Endothelial cell of umbilical vein (primary cell): ENCODE measurements around the gene ACADSB. TPM values are rescaled to one million over a fixed set of nuclear protein-coding genes. Genes with fewer than 3 reads are reported as not detected.

Source experiments
- BruUV-seq: library from RNA; stranded (reverse); fragments of 400-500 nt; replicated peaks from 2 replicates; lab custom pipeline; 2021; lab: Mats Ljungman, UMichigan
- CTCF ChIA-PET: fragments of 300-600, 350-600 bp; sonication (Branson Sonifier 250); formaldehyde crosslinking; loops from one replicate; lab custom pipeline; 2021; ENCODE audit warnings: antibody characterized with exemption, inconsistent platforms; lab: Charles Lee
- POLR2A ChIA-PET: fragments of 300-600, 350-600 bp; sonication (Branson Sonifier 250); formaldehyde crosslinking; loops from one replicate; lab custom pipeline; 2021; ENCODE audit warnings: antibody characterized with exemption, inconsistent platforms; lab: Charles Lee
- DNase-seq: peaks from one replicate; pipeline ENCODE4 v3.0.0-alpha.2; 2011; ENCODE audit warnings: low read depth, low spot score
- FAIRE-seq: peaks from 2 replicates; lab custom pipeline; 2011; peaks lifted over from hg19 to GRCh38; lab: Jason Lieb, UNC
- H2AFZ ChIP-seq: 2 replicates; pipeline ENCODE4 v1.6.0; 2012; ENCODE audit warnings: low read depth, low read length, control low read depth, inconsistent platforms
- H3K27ac ChIP-seq: 2 replicates; pipeline ENCODE4 v1.5.1; 2011; ENCODE audit warnings: low read depth, mild to moderate bottlenecking, control low read depth, low read length, moderate library complexity; ENCODE audit not compliant: insufficient read depth
- H3K27me3 ChIP-seq, 2 experiments: 2 replicates each; pipeline versions ENCODE4 v1.6.0 to v1.6.1; 2011; ENCODE audit warnings: low read length in 2 of 2, mixed read lengths in 1 of 2; ENCODE audit not compliant: control insufficient read depth in 2 of 2, insufficient read depth in 2 of 2
- H3K36me3 ChIP-seq, 2 experiments: 2 replicates in 1 of 2; 3 replicates in 1 of 2; pipeline ENCODE4 v1.5.1; 2011; ENCODE audit warnings: low read length in 2 of 2, mild to moderate bottlenecking in 1 of 2, moderate library complexity in 1 of 2; ENCODE audit not compliant: control insufficient read depth in 2 of 2, insufficient read depth in 2 of 2; ENCODE audit errors: extremely low read depth in 1 of 2
- H3K4me1 ChIP-seq: 3 replicates; pipeline ENCODE4 v1.5.1; 2011; ENCODE audit warnings: mild to moderate bottlenecking, low read length; ENCODE audit not compliant: control insufficient read depth, insufficient read depth; ENCODE audit errors: extremely low read depth
- H3K4me2 ChIP-seq: 2 replicates; pipeline ENCODE4 v1.6.1; 2011; ENCODE audit warnings: low read length, control low read depth, mixed read lengths; ENCODE audit not compliant: insufficient read depth
- H3K4me3 ChIP-seq, 3 experiments: fragments of 200-600 bp in 1 of 3; sonication (generic), shearing (Covaris generic) in 1 of 3; replicated peaks in 1 of 3; 2 replicates each; pipeline ENCODE4 v1.5.1; 2011 to 2016; ENCODE audit warnings: control low read depth in 3 of 3, low read length in 3 of 3, mild to moderate bottlenecking in 2 of 3, inconsistent platforms in 1 of 3, low read depth in 1 of 3, moderate library complexity in 1 of 3; ENCODE audit not compliant: insufficient read depth in 1 of 3
- H3K79me2 ChIP-seq: 2 replicates; pipeline ENCODE4 v1.6.0; 2012; ENCODE audit warnings: low read length, inconsistent platforms; ENCODE audit not compliant: control insufficient read depth, insufficient read depth
- H3K9ac ChIP-seq: replicated peaks from 2 replicates; pipeline ENCODE3; 2011; ENCODE audit warnings: low read length, control low read depth; ENCODE audit not compliant: insufficient read depth; ENCODE audit errors: extremely low read depth
- H3K9me1 ChIP-seq: replicated peaks from 3 replicates; pipeline ENCODE4 v1.6.0; 2011; ENCODE audit warnings: mild to moderate bottlenecking, low read length; ENCODE audit not compliant: control insufficient read depth, insufficient read depth; ENCODE audit errors: extremely low read depth
- H3K9me3 ChIP-seq: replicated peaks from 2 replicates; pipeline ENCODE4 v1.5.1; 2012; ENCODE audit warnings: low read length, inconsistent platforms; ENCODE audit not compliant: control insufficient read depth, insufficient read depth
- H4K20me1 ChIP-seq: replicated peaks from 2 replicates; pipeline ENCODE3; 2011; ENCODE audit warnings: mild to moderate bottlenecking, low read length; ENCODE audit not compliant: control insufficient read depth, insufficient read depth; ENCODE audit errors: extremely low read depth
- EZH2 ChIP-seq: IDR thresholded peaks from 2 replicates; pipeline ENCODE4 v1.6.1; 2012; ENCODE audit warnings: borderline replicate concordance, low read depth, mild to moderate bottlenecking, moderate library complexity, low read length, inconsistent platforms; ENCODE audit not compliant: severe bottlenecking
- GATA2 ChIP-seq: IDR thresholded peaks from 2 replicates; pipeline ENCODE4 v1.7.0; 2011; ENCODE audit warnings: low read depth, mild to moderate bottlenecking, moderate library complexity, mixed read lengths, low read length; ENCODE audit not compliant: insufficient read length, insufficient read depth
- JUN ChIP-seq: IDR thresholded peaks from 2 replicates; pipeline ENCODE4 v1.6.1; 2011; ENCODE audit warnings: borderline replicate concordance, low read depth; ENCODE audit not compliant: insufficient read length, insufficient read depth
- MAX ChIP-seq: IDR thresholded peaks from 2 replicates; pipeline ENCODE4 v1.6.1; 2011; ENCODE audit not compliant: insufficient read depth, insufficient read length
- MYC ChIP-seq: IDR thresholded peaks from one replicate; pipeline ENCODE4 v1.6.1; 2011; ENCODE audit warnings: mild to moderate bottlenecking, low read depth, low read length
- dilution Hi-C: fragments of 300-500 bp; cut with MboI; formaldehyde crosslinking; loops from one replicate; pipeline ENCODE4 v1.15.0; 2019; ENCODE audit warnings: low sequenced_read_pairs; ENCODE audit not compliant: extremely low pct_ligation_motif_present
- intact Hi-C: fragments of 100-400 bp; cut with micrococcal nuclease; formaldehyde crosslinking; loops from one replicate; pipeline ENCODE4 v1.10.0; 2022
- polyA plus RNA-seq, 4 experiments: library from polyadenylated mRNA; depleted of rRNA in 3 of 4; stranded (reverse) in 3 of 4; unstranded in 1 of 4; fragments of >200 nt; gene quantifications; 2 replicates each; pipeline versions ENCODE4 v1.2.1 to v1.2.3, GENCODE V29; 2011 to 2012; ENCODE audit warnings: missing spikeins in 1 of 4
- total RNA-seq: library from RNA; stranded (reverse); gene quantifications from 2 replicates; pipeline ENCODE4 v1.2.3, GENCODE V29; 2021

Gene ACADSB
- total and polyA plus RNA-seq, 2 donors (not counting 3 experiments of a cell fraction or from before 2014, with no cell fraction given), result 3.1 to 15.2 TPM

GRCh38 chr10:123024540-123024939, 15.7 kb downstream of the ACADSB start:
- no peak overlapping the region for H3K27ac ChIP-seq
- no peak for FAIRE-seq
- H3K79me2 ChIP-seq, result no peaks in the 10 kb centered on the region
- H3K4me1 ChIP-seq, result no peaks in the 10 kb centered on the region
- no peaks in the 10 kb centered on the region for H4K20me1 ChIP-seq
- no peak overlapping the region for H2AFZ ChIP-seq
- TF ChIP-seq JUN (no peak), MAX (no peak)
- H3K36me3 ChIP-seq, result no peaks in the 10 kb centered on the region
- intact Hi-C loops, result no loop called here
- H3K4me3 ChIP-seq, result no peak overlapping the region
- H3K27me3 ChIP-seq, result no peaks in the 10 kb centered on the region
- H3K9me3 ChIP-seq, result no peaks in the 10 kb centered on the region
- dilution Hi-C loops, result no loop called here
- DNase-seq, result no peak
- POLR2A ChIA-PET, result no interaction called here
- CTCF ChIA-PET, result interaction anchor here (1.2 to 1.6 kb wide), 2 partner anchors 8 to 503 kb away, joined by 3 to 7 read pairs; no protein-coding TSS in a partner anchor
- no TSS peak for BruUV-seq
- no peak overlapping the region for H3K4me2 ChIP-seq
- H3K9ac ChIP-seq, result no peak overlapping the region
- H3K9me1 ChIP-seq, result no peaks in the 10 kb centered on the region

GRCh38 chr10:123026302-123026701, 17.5 kb downstream of the ACADSB start:
- no peak overlapping the region for H2AFZ ChIP-seq
- CTCF ChIA-PET, result no interaction called here
- no peaks in the 10 kb centered on the region for H3K9me3 ChIP-seq
- no peaks in the 10 kb centered on the region for H3K4me1 ChIP-seq
- H3K4me3 ChIP-seq, result no peak overlapping the region
- no peaks in the 10 kb centered on the region for H3K79me2 ChIP-seq
- DNase-seq, result no peak
- no peak overlapping the region for H3K9ac ChIP-seq
- H3K4me2 ChIP-seq, result no peak overlapping the region
- no peaks in the 10 kb centered on the region for H3K36me3 ChIP-seq
- intact Hi-C loops (no loop called here), dilution Hi-C loops (no loop called here)
- no peak for TF ChIP-seq JUN
- no peak for TF ChIP-seq GATA2
- TF ChIP-seq MYC, result no peak
- no peak for TF ChIP-seq EZH2
- no peaks in the 10 kb centered on the region for H3K27me3 ChIP-seq
- no peaks in the 10 kb centered on the region for H4K20me1 ChIP-seq
- no peaks in the 10 kb centered on the region for H3K9me1 ChIP-seq
- no peak overlapping the region for H3K27ac ChIP-seq
- no TSS peak for BruUV-seq
- POLR2A ChIA-PET, result no interaction called here
- no peak for FAIRE-seq
